GM21723 (cell line): ENCODE results near the gene POLN.
"Not testable (repeated sequence)": the region's sequence is repeated elsewhere in the genome, so short reads cannot be mapped to it uniquely, and the experiment has no call there.

Source experiments
- ATAC-seq: cut with Tn5 transposase; IDR thresholded peaks from one replicate; pipeline ENCODE4 v1.9.1; 2021; ENCODE audit warnings: mild to moderate bottlenecking, moderate library complexity; ENCODE audit not compliant: unreplicated experiment

POLN gene

DNA sequence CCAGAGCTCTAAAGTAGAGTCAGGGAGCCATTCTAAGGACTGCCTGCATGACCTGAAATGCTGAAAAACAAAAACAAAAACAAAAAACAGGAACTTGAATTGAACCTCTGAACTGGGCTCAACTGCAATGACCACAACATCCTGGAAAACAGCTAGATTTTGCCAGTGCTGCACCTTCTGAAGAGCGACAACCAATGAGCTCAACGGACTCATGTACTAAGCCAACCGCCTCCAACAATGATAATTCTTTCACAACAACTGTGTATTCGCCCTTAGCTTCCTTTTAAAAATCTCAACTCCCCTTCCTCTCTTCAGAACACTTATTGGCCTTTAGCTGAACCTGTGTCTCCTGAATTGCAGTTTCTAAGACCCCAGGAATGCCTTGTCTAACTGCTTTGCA, 69.8 kb downstream of the POLN start:
- no peak for ATAC-seq

DNA sequence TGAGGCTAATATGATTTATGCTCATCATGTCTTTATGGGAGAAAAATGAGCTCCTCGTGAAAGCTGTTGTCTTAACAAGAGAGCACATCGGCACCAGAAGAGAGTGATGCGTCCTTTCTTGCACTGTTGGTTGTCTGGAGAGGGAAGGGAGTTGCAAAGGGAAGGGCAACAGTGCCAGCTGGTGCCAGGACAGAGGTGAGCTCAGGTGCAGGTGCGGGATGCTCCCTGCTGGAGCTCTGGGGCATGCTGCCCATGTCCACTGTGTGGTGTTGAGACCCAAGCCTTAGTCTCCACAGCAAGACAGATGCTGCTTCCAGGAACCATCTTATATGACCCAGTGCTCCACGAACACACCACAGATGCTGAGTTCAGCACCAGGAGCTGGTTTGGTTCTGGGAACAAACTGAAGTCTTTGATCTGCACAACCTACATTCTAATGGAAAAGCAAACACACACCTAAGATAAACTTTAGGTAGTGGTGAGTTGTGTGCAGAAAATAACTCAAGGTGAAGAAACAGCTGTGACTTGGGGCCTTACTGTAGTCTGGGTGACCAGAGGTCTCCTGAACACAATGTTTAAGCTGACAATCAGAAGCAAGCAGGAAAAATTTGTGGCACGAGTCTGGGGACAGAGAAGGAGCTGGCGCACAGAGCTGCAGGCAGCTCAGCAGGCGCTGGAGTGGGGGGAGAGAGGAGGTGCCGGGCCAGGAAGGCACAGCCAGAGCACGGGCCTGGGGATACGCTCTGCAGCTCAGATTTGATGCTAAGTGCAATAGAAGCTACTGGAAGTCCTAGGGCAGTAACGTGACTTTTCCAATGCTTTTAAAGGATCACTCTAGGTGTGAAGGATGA, 73.2 kb downstream of the POLN start:
- ATAC-seq: no peak

DNA sequence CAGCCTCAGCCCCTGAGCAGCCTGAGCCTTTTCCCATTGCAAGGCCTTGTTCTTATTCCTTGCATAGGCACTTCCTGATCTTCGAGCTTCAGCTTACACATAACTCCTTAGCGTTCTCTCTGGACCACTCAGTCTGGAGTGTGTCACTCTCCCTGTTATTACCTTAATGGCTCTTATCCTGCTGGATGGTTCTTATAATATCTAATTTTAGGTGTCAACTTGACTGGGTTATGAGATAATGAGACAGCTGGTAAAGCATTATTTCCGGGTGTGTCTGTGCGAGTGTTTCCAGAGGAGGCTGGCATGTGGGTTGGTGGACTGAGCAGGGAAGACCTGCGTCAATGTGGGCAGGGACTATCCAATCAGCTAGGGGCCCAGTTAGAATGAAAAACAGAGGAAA, 75.7 kb downstream of the POLN start:
- no peak for ATAC-seq

DNA sequence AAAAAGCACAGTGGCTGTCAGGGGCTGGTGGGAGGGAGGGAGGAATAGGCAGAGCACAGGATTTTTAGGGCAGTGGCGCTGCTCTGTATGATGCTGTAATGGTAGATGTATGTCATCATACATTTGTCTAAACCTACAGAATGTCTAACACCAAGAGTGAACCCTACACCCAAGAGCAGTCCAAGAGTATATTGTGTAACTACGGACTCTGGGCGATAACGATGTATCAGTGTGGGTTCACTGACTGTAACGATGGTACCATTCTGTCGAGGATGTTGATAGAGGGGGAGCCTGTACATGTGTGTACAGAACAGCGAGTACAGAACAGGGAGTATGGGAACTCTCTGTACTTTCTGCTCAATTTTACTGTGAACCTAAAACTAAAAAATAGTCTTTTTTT, 76.5 kb downstream of the POLN start:
- ATAC-seq: no peak

DNA sequence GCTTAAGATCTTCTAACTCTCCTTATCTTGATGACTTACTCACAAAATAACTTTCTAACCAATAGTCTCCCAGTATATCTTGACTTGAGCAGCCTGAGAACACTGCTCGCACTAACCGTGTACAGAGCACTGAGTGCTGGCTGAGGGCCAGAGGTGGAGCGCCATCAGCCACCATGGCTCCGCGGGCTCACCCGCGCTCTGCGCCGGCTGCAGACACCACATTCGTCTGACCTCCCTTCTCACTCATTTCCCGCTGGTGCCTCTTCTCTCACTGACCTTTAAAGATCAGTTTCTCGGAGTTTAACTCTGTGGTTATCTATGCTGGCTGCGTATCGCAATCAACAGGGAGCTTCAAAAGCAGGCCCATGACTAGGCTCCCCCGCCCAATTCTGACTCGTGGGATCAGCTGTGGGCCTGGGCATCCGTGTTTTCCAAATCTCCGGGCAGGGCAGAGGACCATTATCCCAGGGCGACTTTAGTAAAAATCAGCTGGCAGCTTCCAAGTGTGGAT, 78.6 kb downstream of the POLN start:
- no peak for ATAC-seq

DNA sequence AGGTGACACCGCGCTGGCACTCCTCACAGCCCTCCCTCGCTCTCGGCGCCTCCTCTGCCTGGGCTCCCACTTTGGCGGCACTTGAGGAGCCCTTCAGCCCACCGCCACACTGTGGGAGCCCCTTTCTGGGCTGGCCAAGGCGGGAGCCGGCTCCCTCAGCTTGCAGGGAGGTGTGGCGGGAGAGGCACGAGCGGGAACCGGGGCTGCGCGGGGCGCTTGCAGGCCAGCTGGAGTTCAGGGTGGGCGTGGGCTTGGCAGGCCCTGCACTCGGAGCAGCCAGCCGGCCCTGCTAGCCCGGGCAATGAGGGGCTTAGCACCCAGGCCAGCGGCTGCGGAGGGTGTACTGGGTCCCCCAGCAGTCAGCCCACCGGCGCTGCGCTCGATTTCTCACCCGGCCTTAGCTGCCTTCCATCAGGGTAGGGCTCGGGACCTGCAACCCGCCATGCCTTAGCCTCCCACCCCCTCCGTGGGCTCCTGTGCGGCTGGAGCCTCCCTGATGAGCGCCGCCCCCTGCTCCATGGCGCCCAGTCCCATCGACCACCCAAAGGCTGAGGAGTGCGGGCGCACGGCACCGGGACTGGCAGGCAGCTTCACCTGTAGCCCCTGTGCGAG, 80.7 kb downstream of the POLN start:
- ATAC-seq: not testable (repeated sequence)

DNA sequence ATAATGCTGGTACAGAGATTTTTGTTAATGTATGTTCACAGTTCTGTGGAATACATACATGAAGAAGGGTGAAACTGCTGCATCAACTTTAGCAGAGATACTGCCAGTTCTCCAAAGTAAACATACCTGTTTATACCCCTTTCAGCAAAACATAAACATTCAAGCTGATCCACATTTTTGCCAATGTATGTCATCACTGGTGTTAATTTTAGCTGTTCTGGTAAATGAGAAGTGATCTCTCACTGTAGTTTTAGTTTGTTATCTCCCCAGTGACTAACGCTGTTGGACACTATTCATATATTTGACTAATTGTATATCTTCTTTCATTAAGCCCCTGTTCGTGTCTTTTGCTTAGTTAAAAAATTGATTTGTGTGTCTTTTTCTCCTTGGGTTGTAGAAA, 82.0 kb downstream of the POLN start:
- no peak for ATAC-seq

DNA sequence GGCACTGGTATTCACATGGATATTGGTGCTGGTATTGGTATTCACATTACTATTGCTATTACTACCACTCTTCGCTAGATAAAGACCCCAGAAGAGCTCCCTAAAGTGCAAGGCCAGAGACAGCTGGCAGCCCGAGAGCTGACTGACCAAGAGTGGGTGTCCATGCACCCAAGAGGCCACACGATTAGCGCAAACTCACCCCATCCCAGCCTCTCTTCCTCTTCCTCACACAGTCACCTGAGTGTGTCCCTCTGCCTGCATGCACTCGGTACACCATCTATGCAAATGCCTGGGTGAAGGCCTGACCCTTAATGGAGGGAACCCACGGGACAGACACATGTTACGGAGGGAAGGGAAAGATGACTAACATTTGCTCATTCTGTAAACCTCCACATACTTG, 86.7 kb downstream of the POLN start:
- ATAC-seq: no peak

DNA sequence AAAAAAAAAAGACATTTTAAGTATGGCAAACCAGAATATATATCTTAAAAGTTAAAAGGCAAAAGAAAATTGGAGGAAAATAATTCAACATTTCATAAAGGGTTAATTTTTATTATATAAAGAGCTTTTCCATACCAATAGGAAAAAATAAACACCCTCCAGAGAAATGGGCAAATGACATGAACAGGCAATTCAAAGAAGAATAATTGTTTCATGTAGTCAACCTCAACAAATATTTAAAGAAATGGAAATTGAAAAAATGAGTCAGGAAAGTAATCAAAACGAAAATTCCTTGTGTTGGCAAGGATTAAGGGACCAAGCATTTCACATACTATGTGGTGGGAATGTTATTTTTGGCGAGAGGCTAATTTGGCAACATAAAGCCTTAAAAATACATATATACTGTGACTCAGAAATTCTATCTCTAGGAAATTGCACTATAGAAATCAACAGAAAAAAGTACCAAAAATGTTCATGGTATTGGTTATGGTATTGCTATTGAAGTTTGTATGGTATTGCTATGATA, 87.6 kb downstream of the POLN start:
- no peak for ATAC-seq

DNA sequence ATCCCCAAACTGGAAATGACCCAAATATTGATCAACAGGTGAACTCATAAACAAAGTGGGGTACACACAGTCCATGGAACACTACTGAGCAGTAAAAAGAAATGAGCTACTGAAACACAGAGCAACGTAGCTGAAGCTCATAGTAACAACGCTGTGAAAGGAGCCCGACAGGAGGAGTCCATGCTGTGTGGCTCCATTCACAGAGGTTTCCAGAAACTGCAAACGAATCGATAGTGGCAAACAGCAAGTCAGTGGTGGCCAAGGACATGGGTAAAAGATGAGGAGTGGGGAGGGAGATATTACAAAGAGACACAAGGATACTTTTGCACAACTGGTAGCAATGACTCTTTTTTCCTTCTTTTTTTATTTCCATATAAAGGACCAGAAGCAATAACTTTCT, 90.4 kb downstream of the POLN start:
- no peak for ATAC-seq

DNA sequence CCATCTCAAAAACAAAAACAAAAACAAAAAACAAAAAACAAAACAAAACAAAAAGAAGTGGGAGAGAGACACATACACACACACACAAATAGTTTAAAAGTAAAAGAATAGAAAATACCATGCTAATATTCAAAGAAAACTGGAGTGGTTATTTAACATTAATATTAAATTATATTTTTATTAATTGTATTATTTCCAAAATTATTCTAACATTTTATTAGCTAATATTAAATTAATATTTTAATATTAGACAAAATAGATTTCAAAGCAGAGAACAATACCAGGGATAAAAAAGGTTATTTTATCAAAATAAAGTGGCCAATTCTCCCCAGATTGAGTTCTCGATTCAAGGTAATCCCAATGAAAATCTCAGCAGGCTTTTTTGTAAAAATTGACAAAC, 91.8 kb downstream of the POLN start:
- no peak for ATAC-seq

DNA sequence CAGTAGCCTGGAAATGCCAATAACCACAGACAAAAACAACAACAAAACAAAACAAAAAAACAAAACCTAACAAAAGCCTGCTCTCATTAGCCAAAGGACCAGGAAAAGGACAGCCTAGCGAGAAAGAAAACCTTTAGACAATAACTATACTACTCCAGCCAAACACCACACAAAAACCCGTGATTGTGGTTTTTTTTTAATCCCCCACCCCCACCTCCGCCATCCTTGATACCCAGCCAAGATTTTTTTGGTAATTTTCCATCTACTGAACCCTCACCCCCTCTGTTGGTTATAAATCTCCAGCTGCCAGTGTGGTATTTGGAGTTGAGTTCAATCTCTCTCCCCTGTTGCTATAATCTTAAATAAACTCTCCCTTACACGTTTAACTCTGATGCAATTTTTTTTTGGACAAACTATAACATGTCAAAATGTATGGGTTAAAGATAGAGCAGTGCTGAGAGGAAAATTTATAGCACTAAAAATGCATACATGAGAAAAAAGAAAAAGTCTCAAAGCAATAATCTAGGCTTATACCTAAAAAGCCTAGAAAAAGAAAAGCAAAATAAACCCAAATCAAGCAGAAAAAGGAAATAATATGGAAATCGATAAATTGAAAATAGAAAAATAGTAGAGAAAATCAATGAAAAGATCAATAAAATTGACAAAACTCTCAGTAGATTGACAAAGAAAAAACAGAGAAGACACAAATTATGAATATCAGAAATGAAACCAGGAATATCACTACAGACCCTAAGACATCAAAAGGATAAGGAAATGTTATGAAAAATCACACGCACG, 99.1 kb downstream of the POLN start:
- no peak for ATAC-seq

DNA sequence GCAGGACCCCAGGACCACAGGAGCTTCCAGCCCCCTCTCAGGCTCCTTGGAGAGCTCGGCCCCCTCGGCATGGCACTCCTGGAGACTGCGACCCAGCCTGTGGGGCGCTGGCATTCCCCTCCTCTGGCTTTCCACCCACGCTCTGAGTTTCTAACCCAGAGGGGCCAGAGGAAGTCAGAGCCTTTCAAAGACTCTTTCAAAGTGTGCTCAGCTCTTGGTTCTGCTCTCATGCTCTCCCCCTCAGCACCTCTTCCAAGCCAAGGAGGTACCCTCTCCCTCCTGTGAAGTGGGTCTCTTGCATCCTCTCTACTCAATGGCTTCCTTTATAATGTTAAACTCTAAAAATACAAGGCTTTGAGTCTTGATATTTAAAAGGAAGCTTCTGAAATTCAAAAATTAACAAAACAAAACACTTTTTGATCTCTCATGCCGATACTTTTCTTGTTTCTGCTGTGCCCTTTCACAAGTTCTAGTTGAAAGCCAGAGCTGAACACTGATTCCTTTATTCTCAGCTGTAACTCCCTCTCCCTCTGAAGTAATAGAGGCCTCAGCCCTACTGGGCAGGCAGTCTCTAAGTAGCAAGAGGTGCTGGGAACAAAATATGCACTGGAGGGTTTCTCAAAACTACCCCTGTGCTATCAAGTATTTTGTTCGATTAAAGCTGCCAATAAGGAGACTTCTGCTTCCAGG, 100.0 kb downstream of the POLN start:
- ATAC-seq: no peak

DNA sequence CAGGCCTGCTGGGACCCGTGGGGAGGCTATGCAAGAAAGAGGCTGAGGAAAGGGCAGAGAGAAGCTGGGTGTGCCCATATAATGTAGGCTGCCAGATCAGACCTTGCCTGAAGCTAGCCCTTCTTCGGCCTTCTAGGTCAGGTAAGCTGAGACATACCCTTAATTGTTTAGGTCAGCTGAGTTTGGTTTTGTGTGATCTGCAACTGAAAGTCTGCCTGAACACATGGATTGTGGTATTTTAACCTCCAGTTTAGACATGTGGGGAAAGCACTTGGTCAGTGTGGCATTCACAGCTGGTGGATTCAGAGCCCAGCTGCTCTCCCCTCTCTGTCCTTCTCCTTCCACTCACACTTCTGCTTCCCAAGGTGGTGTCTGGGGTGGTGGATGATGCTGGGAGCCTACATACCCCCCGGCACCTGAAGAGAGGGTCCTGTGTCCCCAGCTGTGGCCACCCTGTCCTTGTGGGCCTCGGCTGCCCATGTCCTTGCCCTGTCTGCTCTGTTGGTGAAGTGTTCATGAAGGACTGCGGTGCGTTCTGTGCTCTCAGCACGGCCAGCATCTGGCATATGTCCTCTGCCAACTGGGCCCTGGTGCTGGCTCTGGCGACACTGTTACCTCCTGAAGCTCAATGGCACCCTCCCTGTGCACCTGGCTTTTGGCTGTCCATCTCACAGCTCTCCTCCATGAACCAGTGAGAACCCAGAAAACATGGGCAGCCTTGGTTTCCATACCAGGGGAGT, 100.7 kb downstream of the POLN start:
- no peak for ATAC-seq

DNA sequence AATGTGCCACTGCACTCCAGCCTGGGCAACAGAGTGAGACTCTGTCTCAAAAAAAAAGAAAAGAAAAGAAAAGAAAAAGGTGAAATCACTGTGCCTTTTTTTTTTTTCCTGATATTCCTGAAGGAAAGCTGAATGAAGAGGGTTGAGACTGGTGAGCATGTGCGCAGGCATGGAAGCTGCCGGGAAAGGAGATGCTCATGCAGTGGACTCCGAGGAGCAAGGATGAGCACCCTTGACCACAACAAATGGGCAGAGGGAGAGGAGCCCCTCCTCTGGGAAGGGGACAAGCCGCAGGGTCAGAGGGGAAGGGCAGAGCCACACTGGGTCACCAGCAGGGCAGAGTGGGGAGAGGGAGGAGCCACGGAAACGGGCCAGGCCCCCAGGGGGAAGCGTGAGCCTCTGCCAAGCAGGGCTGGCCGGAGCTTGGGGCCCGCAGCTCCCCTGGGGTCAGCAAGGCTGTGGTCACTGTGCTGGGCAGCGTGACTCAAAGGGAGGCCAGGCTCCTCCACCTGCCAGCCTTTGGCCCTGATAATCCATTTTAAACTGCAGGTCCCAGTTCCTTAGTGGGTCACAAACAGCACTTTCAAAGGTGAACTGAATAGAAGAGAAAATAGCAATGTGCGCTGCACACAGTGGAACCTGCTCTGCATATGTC, 102.9 kb downstream of the POLN start:
- no peak for ATAC-seq

DNA sequence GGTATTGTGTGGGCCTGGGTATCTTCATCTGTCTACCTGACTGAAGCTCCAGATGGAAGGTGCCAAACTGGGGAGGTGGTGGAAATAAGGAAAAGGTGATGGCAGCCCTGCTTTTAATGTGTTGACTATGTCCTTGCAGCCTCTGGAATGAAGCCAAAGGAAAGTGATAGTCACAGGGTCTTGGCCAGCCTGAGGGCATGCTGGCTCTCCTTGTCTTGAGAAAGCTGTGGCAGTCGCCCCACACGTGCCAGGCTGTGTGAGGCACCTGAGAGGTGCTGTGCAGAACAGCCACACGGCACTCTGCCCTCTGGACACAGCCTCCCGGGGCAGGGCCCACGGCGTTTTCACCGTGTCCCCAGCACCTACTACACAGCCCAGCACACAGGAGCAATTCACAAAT, 105.2 kb downstream of the POLN start:
- ATAC-seq: no peak

DNA sequence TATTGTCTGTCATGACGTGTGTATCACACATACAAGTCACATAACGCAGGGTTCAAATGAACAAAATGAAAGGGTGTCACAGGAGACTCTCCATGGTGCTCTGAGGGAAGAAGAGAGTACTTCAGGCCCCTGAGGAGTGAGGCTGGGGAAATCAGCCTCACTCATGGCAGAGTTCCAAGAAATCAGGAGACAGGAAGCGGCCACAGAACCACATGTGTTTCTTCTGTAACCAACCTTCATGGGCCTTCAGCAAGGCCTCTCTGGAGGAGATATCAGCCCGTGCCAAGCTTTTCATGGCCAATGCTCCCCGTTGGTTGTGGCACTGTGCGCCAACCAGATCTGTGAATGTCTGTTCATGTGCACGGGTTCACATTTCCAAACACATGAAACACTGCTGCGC, 106.8 kb downstream of the POLN start:
- ATAC-seq: no peak

DNA sequence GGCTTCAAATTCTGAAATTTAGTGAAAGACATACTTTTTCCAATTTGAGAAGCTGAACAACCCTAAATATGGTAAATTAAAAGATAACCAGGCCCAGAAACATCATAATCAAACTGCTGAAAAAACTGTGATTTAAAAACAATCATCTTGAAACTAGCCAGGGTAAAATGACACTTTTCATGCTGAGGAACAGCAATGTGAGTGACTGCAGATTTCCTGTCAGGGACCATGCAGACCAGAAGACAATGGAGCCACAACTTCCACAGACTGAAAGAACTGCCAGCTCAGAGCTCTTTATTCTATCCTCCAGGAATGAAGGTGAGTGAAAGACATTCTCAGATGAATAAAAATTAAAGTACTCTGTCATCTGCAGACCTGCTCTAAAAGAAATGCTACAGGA, 109.5 kb downstream of the POLN start:
- no peak for ATAC-seq

DNA sequence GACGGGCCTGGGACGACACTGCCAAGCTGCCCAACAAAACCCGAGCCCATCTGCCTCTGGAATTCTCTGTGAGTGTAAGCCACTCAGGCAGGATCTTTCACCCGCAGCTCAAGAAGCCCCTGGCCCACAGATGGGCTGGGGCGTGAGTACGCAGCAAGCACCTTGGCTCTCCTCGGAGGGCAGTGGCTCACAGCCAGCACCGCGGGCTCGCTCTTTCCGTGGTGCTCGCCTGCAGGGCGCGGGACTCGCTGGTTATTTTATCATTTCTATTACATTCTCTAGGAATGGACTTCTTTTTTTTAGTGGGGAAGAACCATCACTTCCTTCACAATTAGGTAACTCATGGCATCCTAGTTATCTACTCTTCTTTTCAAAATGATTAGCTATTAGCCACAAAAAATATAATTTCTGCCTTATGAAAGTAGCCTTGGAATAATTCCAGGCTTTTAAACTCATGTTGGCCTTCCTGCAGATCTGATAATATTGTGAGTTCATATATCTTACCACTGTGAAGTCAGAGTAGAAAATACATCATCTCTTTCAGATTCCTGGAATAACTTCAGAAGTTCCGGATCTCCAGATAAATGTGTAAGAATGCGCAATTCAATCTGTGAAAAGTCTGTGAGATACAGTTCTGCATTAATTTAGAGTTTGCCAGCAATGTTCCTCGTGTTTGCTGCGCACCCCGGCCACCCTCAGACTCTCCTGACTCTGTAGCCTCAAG, 114.2 kb downstream of the POLN start:
- ATAC-seq: no peak
